PC-9 (cell line): ENCODE measurements around the gene TKT. TPM values are rescaled to one million over a fixed set of nuclear protein-coding genes. Genes with fewer than 3 reads are reported as not detected.

Experiments
- Bru-seq: library from RNA; stranded (reverse); fragments of 400-500 nt; gene quantifications from one replicate; lab custom pipeline; 2021; lab: Mats Ljungman, UMichigan
- BruChase-seq, 2 experiments: library from RNA; stranded (reverse); fragments of 400-500 nt; gene quantifications; one replicate each; lab custom pipeline; 2021; lab: Mats Ljungman, UMichigan
- BruUV-seq: library from RNA; stranded (reverse); fragments of 400-500 nt; replicated peaks from 2 replicates; lab custom pipeline; 2021; lab: Mats Ljungman, UMichigan
- CTCF ChIA-PET: fragments of 300-600 bp; sonication (Branson Sonifier 250); formaldehyde crosslinking; loops from one replicate; lab custom pipeline; 2022; ENCODE audit warnings: antibody characterized with exemption; lab: Charles Lee
- POLR2A ChIA-PET: fragments of 300-600 bp; sonication (Branson Sonifier 250); formaldehyde crosslinking; loops from one replicate; lab custom pipeline; 2022; ENCODE audit warnings: antibody characterized with exemption; ENCODE audit not compliant: unreplicated experiment; lab: Charles Lee
- DNase-seq, 2 experiments: peaks; one replicate each; pipeline versions ENCODE4 v3.0.0 to v3.0.0-alpha.2; 2015 to 2022; ENCODE audit warnings: mixed read lengths in 1 of 2
- H2AFZ ChIP-seq: fragments of 200-600 bp; sonication (generic); 2 replicates; pipeline ENCODE4 v1.8.1; 2017; ENCODE audit warnings: antibody characterized with exemption
- H3F3A ChIP-seq: fragments of 200-600 bp; sonication (generic); 2 replicates; pipeline ENCODE4 v1.8.1; 2017; ENCODE audit warnings: antibody characterized with exemption, mild to moderate bottlenecking, low read depth; ENCODE audit not compliant: insufficient read depth
- H3K27ac ChIP-seq: fragments of 200-600 bp; sonication (generic); 2 replicates; pipeline ENCODE4 v1.6.1; 2016; ENCODE audit warnings: mixed run types
- H3K27me3 ChIP-seq: fragments of 200-600 bp; sonication (generic); 2 replicates; pipeline ENCODE4 v1.6.1; 2016; ENCODE audit warnings: low read depth, mixed run types; ENCODE audit not compliant: insufficient read depth
- H3K36me3 ChIP-seq: fragments of 200-600 bp; sonication (generic); 2 replicates; pipeline ENCODE4 v1.6.1; 2016; ENCODE audit warnings: low read depth, mixed run types
- H3K4me1 ChIP-seq: fragments of 200-600 bp; sonication (generic); replicated peaks from 2 replicates; pipeline ENCODE4 v1.6.1; 2016; ENCODE audit warnings: mixed run types; ENCODE audit not compliant: insufficient read depth
- H3K4me2 ChIP-seq: fragments of 200-600 bp; sonication (generic); 2 replicates; pipeline ENCODE4 v1.6.1; 2017; ENCODE audit warnings: mixed run types
- H3K4me3 ChIP-seq: fragments of 200-600 bp; sonication (generic); 2 replicates; pipeline ENCODE4 v1.6.1; 2016; ENCODE audit warnings: mixed run types
- H3K79me2 ChIP-seq: fragments of 200-600 bp; sonication (generic); 2 replicates; pipeline ENCODE4 v1.6.1; 2017; ENCODE audit warnings: low read depth, mixed run types
- H3K9me2 ChIP-seq: fragments of 200-600 bp; sonication (generic); 2 replicates; pipeline ENCODE4 v1.8.1; 2017; ENCODE audit warnings: mild to moderate bottlenecking; ENCODE audit not compliant: insufficient read depth
- H3K9me3 ChIP-seq: fragments of 200-600 bp; sonication (generic); 2 replicates; pipeline ENCODE4 v1.8.1; 2016; ENCODE audit warnings: low read depth; ENCODE audit not compliant: insufficient read depth
- H4K20me1 ChIP-seq: fragments of 200-600 bp; sonication (generic); 2 replicates; pipeline ENCODE4 v1.8.1; 2017; ENCODE audit not compliant: insufficient read depth
- CTCF ChIP-seq: fragments of 200-600 bp; sonication (generic); conservative IDR thresholded peaks from 2 replicates; pipeline ENCODE4 v1.6.1; 2017; ENCODE audit warnings: mixed run types, antibody characterized with exemption, mild to moderate bottlenecking, moderate library complexity
- EZH2 ChIP-seq: fragments of 200-600 bp; sonication (generic); IDR thresholded peaks from 2 replicates; pipeline ENCODE4 v1.8.0; 2017; ENCODE audit warnings: antibody characterized with exemption, low read depth
- intact Hi-C: fragments of 100-400 bp; cut with micrococcal nuclease; formaldehyde crosslinking; loops from one replicate; pipeline ENCODE4 v1.10.0; 2022; ENCODE audit not compliant: unreplicated experiment
- long read RNA-seq: library from polyadenylated mRNA; stranded (forward); transcript quantifications from one replicate; pipeline ENCODE4 v2.0.0, GENCODE V29; 2022
- total RNA-seq: library from RNA; stranded (reverse); gene quantifications from 2 replicates; pipeline ENCODE4 v1.2.3, GENCODE V29; 2021

TKT gene, protein sequence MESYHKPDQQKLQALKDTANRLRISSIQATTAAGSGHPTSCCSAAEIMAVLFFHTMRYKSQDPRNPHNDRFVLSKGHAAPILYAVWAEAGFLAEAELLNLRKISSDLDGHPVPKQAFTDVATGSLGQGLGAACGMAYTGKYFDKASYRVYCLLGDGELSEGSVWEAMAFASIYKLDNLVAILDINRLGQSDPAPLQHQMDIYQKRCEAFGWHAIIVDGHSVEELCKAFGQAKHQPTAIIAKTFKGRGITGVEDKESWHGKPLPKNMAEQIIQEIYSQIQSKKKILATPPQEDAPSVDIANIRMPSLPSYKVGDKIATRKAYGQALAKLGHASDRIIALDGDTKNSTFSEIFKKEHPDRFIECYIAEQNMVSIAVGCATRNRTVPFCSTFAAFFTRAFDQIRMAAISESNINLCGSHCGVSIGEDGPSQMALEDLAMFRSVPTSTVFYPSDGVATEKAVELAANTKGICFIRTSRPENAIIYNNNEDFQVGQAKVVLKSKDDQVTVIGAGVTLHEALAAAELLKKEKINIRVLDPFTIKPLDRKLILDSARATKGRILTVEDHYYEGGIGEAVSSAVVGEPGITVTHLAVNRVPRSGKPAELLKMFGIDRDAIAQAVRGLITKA
- total RNA-seq (1,726 and 2,016 TPM in 2 replicates), Bru-seq, nascent RNA (percentile 97 among the genes with signal in this experiment), BruChase-seq, experiment 1, labeled RNA remaining after a 2-hour chase (percentile 97 among the genes with signal in this experiment), BruChase-seq, experiment 2, labeled RNA remaining after a 6-hour chase (percentile 96 among the genes with signal in this experiment)
- long read RNA-seq, transcript TKT-208 (14 exons, 3,010 nt) = major isoform, 680 of 916 reads
- long read RNA-seq, transcript TKT-207 (8 exons, 1,972 nt) = minor isoform, 9 of 916 reads
- long read RNA-seq, transcript TKT-203 (15 exons, 2,831 nt) = minor isoform, 26 of 916 reads
- long read RNA-seq, partial matches to known transcripts = 108 of 916 reads
- long read RNA-seq, other reads (novel, unspliced or antisense) = 89 of 916 reads

DNA sequence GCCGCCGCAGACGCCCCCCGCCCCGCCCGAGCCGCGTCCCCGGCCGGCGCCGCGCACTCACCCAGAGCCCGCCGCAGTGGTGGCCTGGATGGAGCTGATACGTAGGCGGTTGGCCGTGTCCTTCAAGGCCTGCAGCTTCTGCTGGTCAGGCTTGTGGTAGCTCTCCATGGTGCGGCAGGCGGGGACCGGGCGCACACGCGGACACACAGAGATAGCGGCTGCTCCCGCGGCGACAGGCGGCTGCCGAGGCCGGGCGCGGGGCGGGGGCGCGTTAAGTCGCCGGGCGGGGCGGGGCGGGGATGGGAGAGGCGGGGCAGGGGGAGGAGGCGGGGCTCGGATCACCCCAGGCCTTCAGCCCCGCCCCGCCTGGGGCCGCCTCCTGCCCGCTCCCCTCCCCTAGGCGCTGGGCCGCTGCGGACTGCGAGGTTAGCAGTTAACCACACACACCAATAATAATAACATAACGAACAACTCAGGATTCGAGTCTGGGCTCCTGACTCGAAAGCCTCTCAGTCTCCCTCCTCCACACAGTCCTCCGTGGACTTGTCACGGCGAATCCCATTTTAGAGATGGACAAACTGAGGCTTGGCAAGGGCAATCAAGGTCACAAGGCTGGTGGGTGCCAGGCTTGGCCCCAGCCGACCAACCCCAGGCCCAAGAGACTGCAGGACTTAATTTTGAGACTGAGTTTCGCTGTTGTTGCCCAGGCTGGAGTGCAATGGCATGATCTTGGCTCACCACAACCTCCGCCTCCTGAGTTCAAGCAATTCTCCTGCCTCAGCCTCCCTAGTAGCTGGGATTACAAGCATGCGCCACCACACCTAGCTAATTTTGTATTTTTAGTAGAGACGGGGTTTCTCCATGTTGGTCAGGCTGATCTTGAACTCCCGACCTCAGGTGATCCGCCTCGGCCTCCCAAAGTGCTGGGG, at the start of gene TKT:
Gene TKT (minus strand): TSS at position 248 of the 929 bp plus-strand sequence. CDS start 80 bp downstream, at position 168.
- peaks cover 33% of the 10 kb centered on the region for H3K36me3 ChIP-seq
- ChIA-PET CTCF (no interaction called here), POLR2A (interaction anchor here (0.5 to 0.6 kb wide), 2 partner anchors 28 to 91 kb away, joined by 4 to 5 read pairs; partner anchors contain the start of gene DCP1A)
- H2AFZ ChIP-seq = no peak within 1 kb of the TSS; the same call in 1 of the 2 replicates
- TF ChIP-seq CTCF = no peak
- no peak for TF ChIP-seq EZH2
- H3K27ac ChIP-seq = peak within 1 kb of the TSS; percentile 76
- H3K4me1 ChIP-seq = peaks cover 49% of the 10 kb centered on the region
- peaks cover 41% of the 10 kb centered on the region for H4K20me1 ChIP-seq
- intact Hi-C loops = loop anchor here (5.0 kb wide), 1 partner anchor 99 kb away; no protein-coding TSS in a partner anchor
- peak within 1 kb of the TSS; percentile 98 for H3K4me3 ChIP-seq
- H3K9me3 ChIP-seq = no peaks in the 10 kb centered on the region
- H3K27me3 ChIP-seq = no peaks in the 10 kb centered on the region
- H3K4me2 ChIP-seq = peak within 1 kb of the TSS; percentile 99
- peaks cover 34% of the 10 kb centered on the region; the same call in 1 of the 2 replicates for H3F3A ChIP-seq
- TSS peak; percentile 45 for BruUV-seq
- DNase-seq = peak; percentile 61 to 82
- no peaks in the 10 kb centered on the region for H3K9me2 ChIP-seq
- peaks cover 53% of the 10 kb centered on the region for H3K79me2 ChIP-seq

GRCh38 chr3:53303957-53304356, 48.1 kb upstream of the TKT start:
- no peak overlapping the region for H3K27ac ChIP-seq
- H3K9me2 ChIP-seq = no peaks in the 10 kb centered on the region
- no TSS peak for BruUV-seq

More at GRCh38 chr3:53303957-53304356, 48.1 kb upstream of the TKT start:
- Histone ChIP-seq H4K20me1 (no peaks in the 10 kb centered on the region), H3K9me3 (no peaks in the 10 kb centered on the region), H3K4me2 (no peak overlapping the region), H3K27me3 (no peaks in the 10 kb centered on the region), H3K79me2 (no peaks in the 10 kb centered on the region), H3K4me3 (no peak overlapping the region), H2AFZ (no peak overlapping the region), H3K36me3 (no peaks in the 10 kb centered on the region), H3F3A (peaks cover 4% of the 10 kb centered on the region; the same call in 1 of the 2 replicates), H3K4me1 (no peaks in the 10 kb centered on the region)
- intact Hi-C loops = no loop called here
- POLR2A ChIA-PET = no interaction called here
- TF ChIP-seq CTCF (no peak), EZH2 (no peak)
- CTCF ChIA-PET = no interaction called here
- DNase-seq = no peak
